Adrenal gland (tissue), 5 donors: Measurements from ENCODE around the gene AP2S1.

Source experiments
- POLR2A ChIP-seq, 2 donors: fragments of 450-650 bp; IDR thresholded peaks; one replicate each; pipeline ENCODE4 v1.6.1; 2017; ENCODE audit warnings: antibody characterized with exemption in 2 of 2, mild to moderate bottlenecking in 2 of 2, moderate library complexity in 1 of 2
- TF ChIP-seq, protein P1 (sequence below), 6 experiments: fragments of 450-650 bp in 4 of 6; fragments of 200-600 bp in 2 of 6; sonication (generic) in 1 of 6; IDR thresholded peaks; 1 replicate in 5 of 6; 2 replicates in 1 of 6; pipeline versions ENCODE4 v1.5.1 to v1.8.0; 2016 to 2021; ENCODE audit warnings: antibody characterized with exemption in 6 of 6, mild to moderate bottlenecking in 2 of 6, moderate library complexity in 1 of 6
- donor health status: DM: no; HTN: no; CAD: no.

GRCh38 chr19:46823049-46823448 is 27.6 kb downstream of the AP2S1 start:
- TF ChIP-seq, protein P1, sequence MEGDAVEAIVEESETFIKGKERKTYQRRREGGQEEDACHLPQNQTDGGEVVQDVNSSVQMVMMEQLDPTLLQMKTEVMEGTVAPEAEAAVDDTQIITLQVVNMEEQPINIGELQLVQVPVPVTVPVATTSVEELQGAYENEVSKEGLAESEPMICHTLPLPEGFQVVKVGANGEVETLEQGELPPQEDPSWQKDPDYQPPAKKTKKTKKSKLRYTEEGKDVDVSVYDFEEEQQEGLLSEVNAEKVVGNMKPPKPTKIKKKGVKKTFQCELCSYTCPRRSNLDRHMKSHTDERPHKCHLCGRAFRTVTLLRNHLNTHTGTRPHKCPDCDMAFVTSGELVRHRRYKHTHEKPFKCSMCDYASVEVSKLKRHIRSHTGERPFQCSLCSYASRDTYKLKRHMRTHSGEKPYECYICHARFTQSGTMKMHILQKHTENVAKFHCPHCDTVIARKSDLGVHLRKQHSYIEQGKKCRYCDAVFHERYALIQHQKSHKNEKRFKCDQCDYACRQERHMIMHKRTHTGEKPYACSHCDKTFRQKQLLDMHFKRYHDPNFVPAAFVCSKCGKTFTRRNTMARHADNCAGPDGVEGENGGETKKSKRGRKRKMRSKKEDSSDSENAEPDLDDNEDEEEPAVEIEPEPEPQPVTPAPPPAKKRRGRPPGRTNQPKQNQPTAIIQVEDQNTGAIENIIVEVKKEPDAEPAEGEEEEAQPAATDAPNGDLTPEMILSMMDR (IDR thresholded peaks at IDR 0.05): no peak
- no peak for TF ChIP-seq POLR2A (IDR thresholded peaks at IDR 0.05)
